H1 (cell line): ENCODE data around the gene PAQR4. TPM values are rescaled to one million over a fixed set of nuclear protein-coding genes. Genes with fewer than 3 reads are reported as not detected.

Source experiments
- CTCF ChIA-PET: fragments of 300-600 bp; sonication (Branson Sonifier 250); formaldehyde crosslinking; loops from one replicate; lab custom pipeline; 2021; ENCODE audit not compliant: partially characterized antibody; lab: Charles Lee
- POLR2A ChIA-PET: fragments of 300-600 bp; sonication (Branson Sonifier 250); formaldehyde crosslinking; loops from one replicate; lab custom pipeline; 2021; ENCODE audit warnings: inconsistent platforms; ENCODE audit not compliant: partially characterized antibody; lab: Charles Lee
- DNase-seq, 2 experiments: peaks; one replicate each; pipeline versions ENCODE4 v3.0.0 to v3.0.0-alpha.2; 2010 to 2022; ENCODE audit warnings: low spot score in 2 of 2, low read depth in 1 of 2, mixed read lengths in 1 of 2
- FAIRE-seq: peaks from 2 replicates; lab custom pipeline; 2011; peaks lifted over from hg19 to GRCh38; lab: Jason Lieb, UNC
- H2AFZ ChIP-seq: 2 replicates; pipeline ENCODE4 v1.8.1; 2012; ENCODE audit warnings: low read length, inconsistent platforms
- H2AK5ac ChIP-seq: 2 replicates; pipeline ENCODE4 v1.6.1; 2013; ENCODE audit warnings: low read depth, low read length
- H2BK120ac ChIP-seq: replicated peaks from 2 replicates; pipeline ENCODE3; 2013; ENCODE audit warnings: low read depth, low read length, inconsistent platforms
- H2BK12ac ChIP-seq: 2 replicates; pipeline ENCODE4 v1.6.1; 2013; ENCODE audit warnings: low read depth, low read length
- H2BK15ac ChIP-seq: 2 replicates; pipeline ENCODE4 v1.6.1; 2013; ENCODE audit warnings: low read length
- H2BK20ac ChIP-seq: 2 replicates; pipeline ENCODE4 v1.6.1; 2013; ENCODE audit warnings: low read length
- H2BK5ac ChIP-seq: 2 replicates; pipeline ENCODE4 v1.6.1; 2013; ENCODE audit warnings: low read depth, low read length
- H3K14ac ChIP-seq: 2 replicates; pipeline ENCODE4 v1.6.1; 2013; ENCODE audit warnings: inconsistent platforms; ENCODE audit not compliant: insufficient read length
- H3K18ac ChIP-seq: 2 replicates; pipeline ENCODE4 v1.6.1; 2013; ENCODE audit warnings: low read length; ENCODE audit errors: extremely low read depth
- H3K23ac ChIP-seq: 2 replicates; pipeline ENCODE4 v1.6.1; 2013; ENCODE audit warnings: inconsistent platforms; ENCODE audit not compliant: insufficient read length
- H3K23me2 ChIP-seq: 2 replicates; pipeline ENCODE4 v1.6.1; 2013; ENCODE audit warnings: low read depth, low read length
- H3K27ac ChIP-seq: 2 replicates; pipeline ENCODE4 v1.6.1; 2011; ENCODE audit warnings: low read depth, low read length, inconsistent platforms
- H3K27me3 ChIP-seq, 4 experiments: replicated peaks in 1 of 4; 1 replicate in 1 of 4; 2 replicates in 3 of 4; pipeline versions ENCODE4 v1.6.1 to v1.8.1; 2011 to 2013; ENCODE audit warnings: low read length in 3 of 4, mild to moderate bottlenecking in 3 of 4, inconsistent platforms in 2 of 4, mixed read lengths in 2 of 4, moderate library complexity in 1 of 4; ENCODE audit not compliant: control insufficient read depth in 3 of 4, insufficient read depth in 3 of 4; ENCODE audit errors: extremely low read depth in 1 of 4
- H3K36me3 ChIP-seq, 4 experiments: 2 replicates each; pipeline versions ENCODE4 v1.6.1 to v1.8.1; 2011 to 2013; ENCODE audit warnings: mild to moderate bottlenecking in 4 of 4, low read length in 3 of 4, moderate library complexity in 2 of 4, control low read depth in 1 of 4, inconsistent platforms in 1 of 4; ENCODE audit not compliant: insufficient read depth in 4 of 4, control insufficient read depth in 2 of 4
- H3K4ac ChIP-seq: replicated peaks from 2 replicates; pipeline ENCODE3; 2013; ENCODE audit warnings: low read length, low read depth, mixed read lengths, inconsistent platforms; ENCODE audit not compliant: insufficient read length
- H3K4me1 ChIP-seq, 4 experiments: replicated peaks in 1 of 4; 1 replicate in 1 of 4; 2 replicates in 3 of 4; pipeline versions ENCODE4 v1.6.1 to v1.8.1; 2011 to 2013; ENCODE audit warnings: low read length in 3 of 4, inconsistent platforms in 2 of 4, mixed read lengths in 1 of 4; ENCODE audit not compliant: insufficient read depth in 4 of 4, control insufficient read depth in 3 of 4
- H3K4me2 ChIP-seq, 2 experiments: 2 replicates each; pipeline versions ENCODE4 v1.6.1 to v1.8.1; 2011 to 2013; ENCODE audit warnings: low read depth in 2 of 2, low read length in 2 of 2, control low read depth in 1 of 2, inconsistent platforms in 1 of 2, mild to moderate bottlenecking in 1 of 2; ENCODE audit not compliant: insufficient read depth in 1 of 2
- H3K4me3 ChIP-seq, 4 experiments: fragments of 200-600, 300-600 bp in 1 of 4; sonication (generic), shearing (Covaris generic), sonication (Bioruptor Twin) in 1 of 4; 2 replicates each; pipeline versions ENCODE4 v1.5.1 to v1.8.1; 2011 to 2016; ENCODE audit warnings: low read length in 4 of 4, low read depth in 3 of 4, control low read depth in 2 of 4, inconsistent platforms in 2 of 4, mild to moderate bottlenecking in 2 of 4, mixed read lengths in 1 of 4, moderate library complexity in 1 of 4; ENCODE audit not compliant: insufficient read depth in 2 of 4; ENCODE audit errors: extremely low read depth in 1 of 4
- H3K56ac ChIP-seq: replicated peaks from 2 replicates; pipeline ENCODE3; 2013; ENCODE audit warnings: low read depth, mild to moderate bottlenecking, mixed read lengths, low read length, inconsistent platforms; ENCODE audit not compliant: insufficient read length
- H3K79me1 ChIP-seq: 2 replicates; pipeline ENCODE4 v1.6.1; 2013; ENCODE audit warnings: low read depth, low read length, control low read depth
- H3K79me2 ChIP-seq, 2 experiments: 2 replicates each; pipeline versions ENCODE4 v1.6.1 to v1.8.1; 2012 to 2013; ENCODE audit warnings: low read length in 2 of 2, mild to moderate bottlenecking in 2 of 2, inconsistent platforms in 1 of 2; ENCODE audit not compliant: insufficient read depth in 2 of 2, control insufficient read depth in 1 of 2
- H3K9ac ChIP-seq, 4 experiments: replicated peaks in 1 of 4; 1 replicate in 1 of 4; 2 replicates in 3 of 4; pipeline versions ENCODE4 v1.6.1 to v1.8.1; 2011 to 2013; ENCODE audit warnings: low read depth in 3 of 4, low read length in 3 of 4, control low read depth in 2 of 4, mild to moderate bottlenecking in 2 of 4, moderate library complexity in 2 of 4, inconsistent platforms in 1 of 4; ENCODE audit errors: extremely low read depth in 1 of 4
- H3K9me3 ChIP-seq, 2 experiments: 2 replicates each; pipeline versions ENCODE4 v1.6.1 to v1.8.1; 2012 to 2013; ENCODE audit warnings: mild to moderate bottlenecking in 2 of 2, moderate library complexity in 2 of 2, control low read depth in 1 of 2, inconsistent platforms in 1 of 2, low read depth in 1 of 2, low read length in 1 of 2, mixed read lengths in 1 of 2; ENCODE audit not compliant: insufficient read depth in 2 of 2
- H4K20me1 ChIP-seq, 2 experiments: replicated peaks in 1 of 2; 2 replicates each; pipeline versions ENCODE3 to v1.8.1; 2011 to 2013; ENCODE audit warnings: inconsistent platforms in 2 of 2, low read length in 2 of 2, mild to moderate bottlenecking in 1 of 2; ENCODE audit not compliant: insufficient read depth in 2 of 2, control insufficient read depth in 1 of 2
- H4K5ac ChIP-seq: 2 replicates; pipeline ENCODE4 v1.6.1; 2013; ENCODE audit warnings: low read length, low read depth, mixed read lengths, inconsistent platforms; ENCODE audit not compliant: insufficient read length
- H4K8ac ChIP-seq: 2 replicates; pipeline ENCODE4 v1.8.0; 2013; ENCODE audit warnings: mild to moderate bottlenecking, moderate library complexity, low read length, inconsistent platforms; ENCODE audit not compliant: insufficient read depth; ENCODE audit errors: extremely low read depth
- H4K91ac ChIP-seq: replicated peaks from 2 replicates; pipeline ENCODE3; 2013; ENCODE audit warnings: low read length, mixed read lengths, inconsistent platforms; ENCODE audit not compliant: insufficient read length
- ATF2 ChIP-seq: IDR thresholded peaks from 2 replicates; pipeline ENCODE4 v1.6.1; 2012; ENCODE audit warnings: low read length, inconsistent platforms
- BRCA1 ChIP-seq: IDR thresholded peaks from 2 replicates; pipeline ENCODE4 v1.6.1; 2012; ENCODE audit warnings: low read depth, low read length, improper control_type of control experiment
- CBX5 ChIP-seq: fragments of 300-800, 300-1000 bp; sonication (generic); IDR thresholded peaks from 2 replicates; pipeline ENCODE4 v1.7.1; 2016; ENCODE audit warnings: antibody characterized with exemption, low read length, low read depth
- JUND ChIP-seq: IDR thresholded peaks from 2 replicates; pipeline ENCODE4 v1.6.1; 2011; ENCODE audit warnings: mild to moderate bottlenecking, improper control_type of control experiment, low read length
- RFX5 ChIP-seq: IDR thresholded peaks from 2 replicates; pipeline ENCODE4 v1.6.1; 2011; ENCODE audit warnings: low read depth, low read length, improper control_type of control experiment, borderline replicate concordance
- RXRA ChIP-seq: IDR thresholded peaks from 2 replicates; pipeline ENCODE4 v1.6.1; 2011; ENCODE audit warnings: low read depth, mild to moderate bottlenecking, low read length, moderate library complexity; ENCODE audit not compliant: insufficient read depth
- SIRT6 ChIP-seq: IDR thresholded peaks from one replicate; pipeline ENCODE4 v1.7.1; 2012; ENCODE audit warnings: low read length, inconsistent platforms
- SRF ChIP-seq: IDR thresholded peaks from 2 replicates; pipeline ENCODE4 v1.6.1; 2011; ENCODE audit warnings: mild to moderate bottlenecking, low read depth, low read length, moderate library complexity
- TAF7 ChIP-seq: optimal IDR thresholded peaks from 2 replicates; pipeline ENCODE3; 2011; ENCODE audit warnings: low read depth, mild to moderate bottlenecking, inconsistent platforms, low read length, moderate library complexity, borderline replicate concordance
- WGBS, 2 experiments: shearing (Covaris generic) in 1 of 2; methylation state at CpG; one replicate each; pipeline versions ENCODE4 v1.1.6 to v1.1.7; 2013 to 2015; ENCODE audit warnings: low lambda C conversion rate in 2 of 2, mixed read lengths in 2 of 2, inconsistent platforms in 1 of 2, low coverage in 1 of 2, missing lambda C conversion rate in 1 of 2; ENCODE audit not compliant: insufficient replicate concordance in 2 of 2, insufficient coverage in 1 of 2, insufficient read length in 1 of 2; ENCODE audit errors: extremely low coverage in 1 of 2, missing lambda C conversion rate in 1 of 2; 5-methylcytosine and 5-hydroxymethylcytosine counted together
- polyA plus RNA-seq, 7 experiments: library from polyadenylated mRNA; depleted of rRNA in 3 of 7; stranded (reverse) in 5 of 7; unstranded in 2 of 7; fragments of >200 nt in 5 of 7; fragments of 200-250 nt in 2 of 7; gene quantifications; 1 replicate in 5 of 7; 2 replicates in 1 of 7; 4 replicates in 1 of 7; pipeline versions ENCODE4 v1.2.1 to v1.2.3, GENCODE V29; 2011 to 2013; ENCODE audit warnings: missing spikeins in 2 of 7, mixed read lengths in 2 of 7
- total RNA-seq: library from RNA; stranded (reverse); fragmentation: NEBNext Ultra II Directional; extraction: Animal tissue kit (Norgen Biotek cat#: 25700); gene quantifications from 2 replicates; pipeline ENCODE4 v1.2.1, GENCODE V29; 2021

PAQR4 gene
- total and polyA plus RNA-seq, 2 of the 8 experiments (the other 6 are each of a cell fraction or from before 2014, with no cell fraction given), result 28.2 to 34.6 TPM

DNA sequence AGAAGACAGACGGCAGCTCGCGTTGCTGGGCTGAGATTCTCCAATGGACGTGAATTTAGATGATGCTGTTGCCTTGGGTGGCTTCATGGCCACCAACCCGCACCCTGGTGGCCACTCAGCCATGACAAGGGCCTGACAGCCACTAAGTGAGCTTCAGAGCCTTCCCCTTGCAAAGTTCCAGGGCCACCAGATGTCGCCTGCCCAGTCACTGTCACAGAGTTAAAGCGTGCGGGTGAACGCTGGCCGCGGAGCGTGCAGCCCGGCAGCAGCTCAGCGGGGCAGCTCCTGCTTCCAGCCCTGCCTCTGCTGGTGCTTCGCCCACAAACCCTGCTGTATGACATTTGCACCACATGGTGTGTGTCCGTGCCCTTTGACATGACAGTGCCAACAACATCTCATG, 18.4 kb upstream of the PAQR4 start:
- no peaks in the 10 kb centered on the region for H3K9me3 ChIP-seq
- no peak overlapping the region for H2BK12ac ChIP-seq
- H4K8ac ChIP-seq, result no peak overlapping the region; the same call in 1 of the 2 replicates
- H2AK5ac ChIP-seq, result no peak overlapping the region
- no peaks in the 10 kb centered on the region for H3K79me2 ChIP-seq
- H3K18ac ChIP-seq, result no peak overlapping the region
- no peak overlapping the region for H3K27ac ChIP-seq
- no peak overlapping the region for H2BK120ac ChIP-seq
- no peak overlapping the region for H2BK20ac ChIP-seq
- H3K4me2 ChIP-seq, result no peak overlapping the region
- H3K23ac ChIP-seq, result no peak overlapping the region
- H3K9ac ChIP-seq, result no peak overlapping the region
- H3K56ac ChIP-seq, result no peak overlapping the region
- H3K4me3 ChIP-seq, result no peak overlapping the region
- no peaks in the 10 kb centered on the region for H3K36me3 ChIP-seq
- H3K4ac ChIP-seq, result no peak overlapping the region
- H4K20me1 ChIP-seq, result no peaks in the 10 kb centered on the region
- FAIRE-seq (no peak), DNase-seq (no peak)
- CTCF ChIA-PET, result interaction anchor here (1.4 to 4.9 kb wide), 2 partner anchors 11 to 24 kb away, joined by 7 to 41 read pairs; partner anchors contain the start of gene KREMEN2
- H3K79me1 ChIP-seq, result no peaks in the 10 kb centered on the region
- TF ChIP-seq CBX5 (no peak), ATF2 (no peak), SIRT6 (no peak), SRF (no peak), RFX5 (no peak), RXRA (no peak), JUND (no peak), TAF7 (no peak), BRCA1 (no peak)
- no peak overlapping the region for H4K91ac ChIP-seq
- H3K27me3 ChIP-seq, result no peaks in the 10 kb centered on the region; a peak in 1 of 7 replicates
- no peak overlapping the region for H2BK15ac ChIP-seq
- POLR2A ChIA-PET, result interaction anchor here (1.1 to 3.2 kb wide), 4 partner anchors 10 to 19 kb away, joined by 3 to 9 read pairs (median 4); partner anchors contain the start of gene KREMEN2
- no peak overlapping the region for H2AFZ ChIP-seq
- no peak overlapping the region for H2BK5ac ChIP-seq
- no peaks in the 10 kb centered on the region for H3K23me2 ChIP-seq
- peaks cover 0 to 15% (median 9%) of the 10 kb centered on the region in 4 experiments; a peak in 6 of 7 replicates for H3K4me1 ChIP-seq
- no peak overlapping the region for H4K5ac ChIP-seq
- WGBS, 2 experiments, result 94% methylated on average over 16 of the region's 16 CpGs; no CpG with 5 or more reads in 1 of the 2 experiments
- H3K14ac ChIP-seq, result no peak overlapping the region
